ENCODE data around the gene LMBR1. TPM values are rescaled to one million over a fixed set of nuclear protein-coding genes. Genes with fewer than 3 reads are reported as not detected.

Gene LMBR1
- total and polyA plus RNA-seq, 2 of the 4 experiments (the other 2 are of a cell fraction): 11.9 to 19.9 TPM

DNA sequence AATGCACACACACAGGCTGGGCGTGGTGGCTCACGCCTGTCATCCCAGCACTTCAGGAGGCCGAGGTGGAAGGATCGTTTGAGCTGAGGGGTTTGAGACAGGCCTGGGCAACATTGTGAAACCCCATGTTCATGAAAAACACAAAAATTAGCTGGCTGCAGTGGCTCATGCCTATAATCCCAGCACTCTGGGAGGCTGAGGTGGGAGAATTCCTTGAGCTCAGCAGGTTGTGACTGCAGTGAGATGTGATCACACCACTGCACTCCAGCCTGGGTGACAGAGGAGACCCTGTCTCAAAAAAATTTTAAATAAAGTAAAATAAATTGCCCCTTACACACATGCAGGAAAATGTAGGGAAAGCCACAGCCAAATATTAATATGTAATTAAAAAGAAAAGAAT lies 208.3 kb downstream of the LMBR1 start:
- no peak overlapping the region for H3K9ac ChIP-seq (ENCODE audit: low read depth, low read length)
- H3K9me1 ChIP-seq (ENCODE audit: insufficient read depth, low read length): 0 out of 2 replicates have a peak, but pooled peaks cover 8% of the 10 kb centered on the region
- no peaks in the 10 kb centered on the region; a peak in 1 of 4 replicates for H3K79me1 ChIP-seq (ENCODE audit: low read depth in 1 of 2, low read length in 2 of 2)
- WGBS, 2 experiments (ENCODE audit: extremely low coverage in 2 of 2, insufficient read length in 1 of 2): 100% methylated on average over 2 of the region's 4 CpGs; no CpG with 5 or more reads in 1 of the 2 experiments
- no peak overlapping the region for H2AFZ ChIP-seq (replicated peaks; ENCODE audit: low read length, poor library complexity)
- no peak overlapping the region for H4K8ac ChIP-seq (ENCODE audit: low read depth in 2 of 2, low read length in 2 of 2)
- TF ChIP-seq CTCF (conservative IDR thresholded peaks at IDR 0.05; ENCODE audit: low read depth, low read length) (no peak), RAD21 (IDR thresholded peaks at IDR 0.05; ENCODE audit: low read length) (no peak), POLR2A (IDR thresholded peaks at IDR 0.05; ENCODE audit: low read depth, low read length) (no peak), NFE2L2 (IDR thresholded peaks at IDR 0.05; ENCODE audit: low read depth, low read length) (no peak)
- H3K27me3 ChIP-seq (ENCODE audit: control insufficient read depth, insufficient read depth, low read length): no peaks in the 10 kb centered on the region
- H2AK9ac ChIP-seq (replicated peaks; ENCODE audit: low read depth, low read length, poor library complexity): peak overlapping the region; percentile 76
- H4K5ac ChIP-seq (ENCODE audit: low read depth, low read length): no peak overlapping the region
- in situ Hi-C loops (cut with MboI; ENCODE audit: low sequenced_read_pairs) (no loop called here), intact Hi-C loops (cut with micrococcal nuclease) (no loop called here), dilution Hi-C loops (cut with HindIII; ENCODE audit: low sequenced_read_pairs, unreplicated experiment) (no loop called here)
- no peak for DNase-seq
- no peak overlapping the region for H2BK15ac ChIP-seq (ENCODE audit: low read depth, low read length)
- H3K36me3 ChIP-seq (ENCODE audit: control insufficient read depth, insufficient read depth, low read length): peaks cover 3% of the 10 kb centered on the region; the same call in 1 of the 2 replicates
- CTCF ChIA-PET: no interaction called here
- H3K4ac ChIP-seq (ENCODE audit: low read depth, low read length): no peak overlapping the region
- H3K4me1 ChIP-seq (ENCODE audit: control insufficient read depth, insufficient read depth, low read length): no peaks in the 10 kb centered on the region
- no peak overlapping the region for H2BK120ac ChIP-seq (ENCODE audit: low read depth, low read length)
- H2AK5ac ChIP-seq (ENCODE audit: low read depth, low read length): no peak overlapping the region
- H3K18ac ChIP-seq (ENCODE audit: low read depth, low read length): no peak overlapping the region
- H2BK20ac ChIP-seq (ENCODE audit: low read depth, low read length): no peak overlapping the region
- H3K23ac ChIP-seq (ENCODE audit: low read depth, low read length): no peak overlapping the region
- BruUV-seq (replicated peaks): no TSS peak
- no peaks in the 10 kb centered on the region for H3K9me3 ChIP-seq (ENCODE audit: control insufficient read depth, insufficient read depth, low read length)
- POLR2A ChIA-PET (ENCODE audit: unreplicated experiment): no interaction called here
- no peak overlapping the region for H3K4me2 ChIP-seq (ENCODE audit: low read depth, low read length)
- H4K20me1 ChIP-seq (ENCODE audit: insufficient read depth, low read length): no peaks in the 10 kb centered on the region
- H3K27ac ChIP-seq (ENCODE audit: insufficient read depth, low read length): no peak overlapping the region
- no peak overlapping the region for H3K4me3 ChIP-seq (ENCODE audit: insufficient read depth, low read depth, low read length)
- no peak overlapping the region for H3K56ac ChIP-seq (ENCODE audit: extremely low read depth, insufficient read depth, low read length)
- no peak overlapping the region for H4K91ac ChIP-seq (ENCODE audit: insufficient read depth, low read depth, low read length)
- no peak overlapping the region for H2BK5ac ChIP-seq (ENCODE audit: low read depth, low read length, poor library complexity, severe bottlenecking)
- H3K14ac ChIP-seq (replicated peaks; ENCODE audit: low read depth, low read length): no peak overlapping the region
- ATAC-seq (ENCODE audit: low read depth): no peak

Data from IMR-90 (cell line).